ENCODE measurements around the gene PCDHB13. TPM values are rescaled to one million over a fixed set of nuclear protein-coding genes. Genes with fewer than 3 reads are reported as not detected.
"Not testable (repeated sequence)": the region's sequence is repeated elsewhere in the genome, so short reads cannot be mapped to it uniquely, and the experiment has no call there.

Gene PCDHB13
- total RNA-seq = under 1 TPM; 0.25 to 1.00 (median 0.49) TPM
- long read RNA-seq = 0 reads

DNA sequence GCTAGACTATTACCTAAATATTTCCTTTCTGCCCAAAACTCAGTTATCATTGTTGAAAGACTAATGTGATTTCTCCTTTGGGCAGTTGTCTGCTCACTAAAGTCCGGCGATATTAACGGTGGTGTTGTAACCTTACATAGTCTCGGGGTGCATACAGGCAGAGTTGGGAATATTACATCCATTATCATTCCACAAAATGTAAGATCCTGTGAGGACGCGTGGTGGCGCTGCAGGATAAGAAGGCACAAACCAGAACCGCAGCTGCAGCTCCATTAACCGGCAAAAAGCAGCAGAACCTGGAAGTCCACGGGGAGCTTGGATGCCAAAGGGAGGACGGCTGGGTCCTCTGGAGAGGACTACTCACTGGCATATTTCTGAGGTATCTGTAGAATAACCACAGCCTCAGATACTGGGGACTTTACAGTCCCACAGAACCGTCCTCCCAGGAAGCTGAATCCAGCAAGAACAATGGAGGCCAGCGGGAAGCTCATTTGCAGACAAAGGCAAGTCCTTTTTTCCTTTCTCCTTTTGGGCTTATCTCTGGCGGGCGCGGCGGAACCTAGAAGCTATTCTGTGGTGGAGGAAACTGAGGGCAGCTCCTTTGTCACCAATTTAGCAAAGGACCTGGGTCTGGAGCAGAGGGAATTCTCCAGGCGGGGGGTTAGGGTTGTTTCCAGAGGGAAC lies at the start of gene PCDHB13:
Gene PCDHB13 (plus strand): TSS at position 264 of the 684 bp plus-strand sequence. CDS start 205 bp downstream, at position 469.
- DNase-seq; H3K9me3 ChIP-seq; intact Hi-C loops (cut with DNase I); H3K4me3 ChIP-seq; H3K4me1 ChIP-seq; H3K27ac ChIP-seq; H3K36me3 ChIP-seq; H3K27me3 ChIP-seq: not testable (repeated sequence)
- TF ChIP-seq, protein P1, sequence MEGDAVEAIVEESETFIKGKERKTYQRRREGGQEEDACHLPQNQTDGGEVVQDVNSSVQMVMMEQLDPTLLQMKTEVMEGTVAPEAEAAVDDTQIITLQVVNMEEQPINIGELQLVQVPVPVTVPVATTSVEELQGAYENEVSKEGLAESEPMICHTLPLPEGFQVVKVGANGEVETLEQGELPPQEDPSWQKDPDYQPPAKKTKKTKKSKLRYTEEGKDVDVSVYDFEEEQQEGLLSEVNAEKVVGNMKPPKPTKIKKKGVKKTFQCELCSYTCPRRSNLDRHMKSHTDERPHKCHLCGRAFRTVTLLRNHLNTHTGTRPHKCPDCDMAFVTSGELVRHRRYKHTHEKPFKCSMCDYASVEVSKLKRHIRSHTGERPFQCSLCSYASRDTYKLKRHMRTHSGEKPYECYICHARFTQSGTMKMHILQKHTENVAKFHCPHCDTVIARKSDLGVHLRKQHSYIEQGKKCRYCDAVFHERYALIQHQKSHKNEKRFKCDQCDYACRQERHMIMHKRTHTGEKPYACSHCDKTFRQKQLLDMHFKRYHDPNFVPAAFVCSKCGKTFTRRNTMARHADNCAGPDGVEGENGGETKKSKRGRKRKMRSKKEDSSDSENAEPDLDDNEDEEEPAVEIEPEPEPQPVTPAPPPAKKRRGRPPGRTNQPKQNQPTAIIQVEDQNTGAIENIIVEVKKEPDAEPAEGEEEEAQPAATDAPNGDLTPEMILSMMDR (IDR thresholded peaks at IDR 0.05) = peak in 2 of 4 donors; percentile 15 to 29
- peak; percentile 29 to 80 (median 53) for ATAC-seq
- 9% methylated on average over 12 of the region's 18 CpGs for WGBS (ENCODE audit: insufficient coverage, low coverage, low lambda C conversion rate, missing lambda C conversion rate)

GRCh38 chr5:141172381-141173204 lies 41.1 kb upstream of the PCDHB13 start, which contains the start of gene PCDHB7:
PCDHB7 (plus strand) TSS chr5:141172644; CDS start chr5:141172836, 192 bp downstream.
- H3K4me3 ChIP-seq = no peak within 1 kb of the TSS
- DNase-seq (no peak), ATAC-seq (no peak)
- peaks cover 0 to 10% of the 10 kb centered on the region in 2 donors for H3K27me3 ChIP-seq
- H3K4me1 ChIP-seq = no peaks in the 10 kb centered on the region
- intact Hi-C loops (cut with DNase I) = no loop called here
- WGBS (ENCODE audit: insufficient coverage, low coverage, low lambda C conversion rate, missing lambda C conversion rate) = 27% methylated on average over 20 of the region's 20 CpGs
- no peaks in the 10 kb centered on the region for H3K9me3 ChIP-seq
- H3K27ac ChIP-seq = no peak within 1 kb of the TSS
- TF ChIP-seq, protein P1 (IDR thresholded peaks at IDR 0.05) = peak in 2 of 4 donors; percentile 11 to 22
- TF ChIP-seq POLR2A (IDR thresholded peaks at IDR 0.05) = no peak
- no peaks in the 10 kb centered on the region for H3K36me3 ChIP-seq

DNA sequence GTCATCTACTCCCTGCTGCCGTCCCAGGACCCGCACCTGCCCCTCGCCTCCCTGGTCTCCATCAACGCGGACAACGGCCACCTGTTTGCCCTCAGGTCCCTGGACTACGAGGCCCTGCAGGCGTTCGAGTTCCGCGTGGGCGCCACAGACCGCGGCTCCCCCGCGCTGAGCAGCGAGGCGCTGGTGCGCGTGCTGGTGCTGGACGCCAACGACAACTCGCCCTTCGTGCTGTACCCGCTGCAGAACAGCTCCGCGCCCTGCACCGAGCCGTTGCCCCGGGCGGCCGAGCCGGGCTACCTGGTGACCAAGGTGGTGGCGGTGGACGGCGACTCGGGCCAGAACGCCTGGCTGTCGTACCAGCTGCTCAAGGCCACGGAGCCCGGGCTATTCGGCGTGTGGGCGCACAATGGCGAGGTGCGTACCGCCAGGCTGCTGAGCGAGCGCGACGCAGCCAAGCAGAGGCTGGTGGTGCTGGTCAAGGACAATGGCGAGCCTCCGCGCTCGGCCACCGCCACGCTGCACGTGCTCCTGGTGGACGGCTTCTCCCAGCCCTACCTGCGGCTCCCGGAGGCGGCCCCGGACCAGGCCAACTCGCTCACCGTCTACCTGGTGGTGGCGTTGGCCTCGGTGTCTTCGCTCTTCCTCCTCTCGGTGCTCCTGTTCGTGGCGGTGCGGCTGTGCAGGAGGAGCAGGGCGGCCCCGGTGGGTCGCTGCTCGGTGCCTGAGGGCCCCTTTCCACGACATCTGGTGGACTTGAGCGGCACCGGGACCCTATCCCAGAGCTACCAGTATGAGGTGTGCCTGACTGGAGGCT lies 39.2 kb upstream of the PCDHB13 start:
- H3K9me3 ChIP-seq; intact Hi-C loops (cut with DNase I); H3K4me3 ChIP-seq; DNase-seq; H3K4me1 ChIP-seq; H3K36me3 ChIP-seq; H3K27ac ChIP-seq; H3K27me3 ChIP-seq; ATAC-seq: not testable (repeated sequence)
- WGBS (ENCODE audit: insufficient coverage, low coverage, low lambda C conversion rate, missing lambda C conversion rate) = 30% methylated on average over 29 of the region's 79 CpGs

DNA sequence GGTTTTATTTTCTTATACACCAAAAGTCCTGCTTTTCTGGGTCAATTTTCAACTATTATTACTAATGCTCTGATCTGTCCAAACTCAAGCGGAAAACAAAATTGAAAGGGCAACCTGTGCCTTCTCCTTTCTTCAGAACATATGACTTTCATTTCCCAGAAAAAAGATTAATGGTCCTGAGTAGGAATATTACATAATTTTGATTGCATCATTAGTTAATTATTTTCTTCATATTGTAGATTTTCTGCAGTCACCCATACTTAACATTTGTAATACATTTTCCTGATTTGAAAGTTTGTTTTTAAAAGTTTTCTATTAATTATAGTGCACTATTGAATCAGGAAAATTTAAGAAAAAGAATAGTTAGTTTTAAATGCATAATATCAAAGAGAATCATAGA lies 37.8 kb upstream of the PCDHB13 start:
- peaks cover 0 to 10% of the 10 kb centered on the region in 2 donors for H3K27me3 ChIP-seq

GRCh38 chr5:141177577-141178191 lies 36.0 kb upstream of the PCDHB13 start, which contains the start of gene PCDHB8:
PCDHB8 (plus strand) TSS chr5:141177790; CDS start chr5:141178035, 245 bp downstream.
- H3K27ac ChIP-seq; intact Hi-C loops (cut with DNase I); H3K4me3 ChIP-seq; H3K27me3 ChIP-seq; H3K9me3 ChIP-seq; DNase-seq; H3K36me3 ChIP-seq; H3K4me1 ChIP-seq: not testable (repeated sequence)
- peak in 1 of 4 donors; percentile 51 for ATAC-seq
- WGBS (ENCODE audit: insufficient coverage, low coverage, low lambda C conversion rate, missing lambda C conversion rate) = 32% methylated on average over 14 of the region's 18 CpGs

More for the DNA sequence above, 37.8 kb upstream of the PCDHB13 start:
- Histone ChIP-seq H3K4me3 (no peak overlapping the region), H3K4me1 (no peaks in the 10 kb centered on the region), H3K9me3 (no peaks in the 10 kb centered on the region), H3K27ac (no peak overlapping the region), H3K36me3 (no peaks in the 10 kb centered on the region)
- DNase-seq = no peak
- 38% methylated on average over 1 of the region's 1 CpG for WGBS (ENCODE audit: insufficient coverage, low coverage, low lambda C conversion rate, missing lambda C conversion rate)
- TF ChIP-seq, protein P1 (IDR thresholded peaks at IDR 0.05) = no peak
- TF ChIP-seq POLR2A (IDR thresholded peaks at IDR 0.05) = no peak
- ATAC-seq = no peak
- intact Hi-C loops (cut with DNase I) = no loop called here

DNA sequence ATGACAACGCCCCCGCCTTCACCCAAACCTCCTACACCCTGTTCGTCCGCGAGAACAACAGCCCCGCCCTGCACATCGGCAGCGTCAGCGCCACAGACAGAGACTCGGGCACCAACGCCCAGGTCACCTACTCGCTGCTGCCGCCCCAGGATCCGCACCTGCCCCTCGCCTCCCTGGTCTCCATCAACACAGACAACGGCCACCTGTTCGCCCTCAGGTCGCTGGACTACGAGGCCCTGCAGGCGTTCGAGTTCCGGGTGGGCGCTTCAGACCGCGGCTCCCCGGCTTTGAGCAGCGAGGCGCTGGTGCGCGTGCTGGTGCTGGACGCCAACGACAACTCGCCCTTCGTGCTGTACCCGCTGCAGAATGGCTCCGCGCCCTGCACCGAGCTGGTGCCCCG lies 34.3 kb upstream of the PCDHB13 start:
- H3K27me3 ChIP-seq; intact Hi-C loops (cut with DNase I); H3K27ac ChIP-seq; DNase-seq; H3K36me3 ChIP-seq; H3K4me1 ChIP-seq; ATAC-seq; H3K4me3 ChIP-seq; H3K9me3 ChIP-seq: not testable (repeated sequence)
- WGBS (ENCODE audit: insufficient coverage, low coverage, low lambda C conversion rate, missing lambda C conversion rate) = 30% methylated on average over 16 of the region's 39 CpGs

DNA sequence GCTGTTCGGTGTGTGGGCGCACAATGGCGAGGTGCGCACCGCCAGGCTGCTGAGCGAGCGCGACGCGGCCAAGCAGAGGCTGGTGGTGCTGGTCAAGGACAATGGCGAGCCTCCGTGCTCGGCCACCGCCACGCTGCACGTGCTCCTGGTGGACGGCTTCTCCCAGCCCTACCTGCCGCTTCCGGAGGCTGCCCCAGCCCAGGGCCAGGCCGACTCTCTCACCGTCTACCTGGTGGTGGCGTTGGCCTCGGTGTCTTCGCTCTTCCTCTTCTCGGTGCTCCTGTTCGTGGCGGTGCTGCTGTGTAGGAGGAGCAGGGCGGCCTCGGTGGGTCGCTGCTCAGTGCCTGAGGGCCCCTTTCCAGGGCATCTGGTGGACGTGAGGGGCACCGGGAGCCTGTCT lies 33.8 kb upstream of the PCDHB13 start:
- H3K4me1 ChIP-seq; H3K9me3 ChIP-seq; H3K27me3 ChIP-seq; intact Hi-C loops (cut with DNase I); H3K36me3 ChIP-seq; DNase-seq; H3K4me3 ChIP-seq; ATAC-seq; H3K27ac ChIP-seq: not testable (repeated sequence)
- 20% methylated on average over 1 of the region's 32 CpGs for WGBS (ENCODE audit: insufficient coverage, low coverage, low lambda C conversion rate, missing lambda C conversion rate)
